Fibroblast of the conjunctiva (primary cell): ENCODE results near the gene RASSF8.

Source experiments
- DNase-seq: peaks from one replicate; pipeline ENCODE4 v3.0.0-alpha.2; 2010; ENCODE audit warnings: low read depth

The RASSF8 gene

DNA sequence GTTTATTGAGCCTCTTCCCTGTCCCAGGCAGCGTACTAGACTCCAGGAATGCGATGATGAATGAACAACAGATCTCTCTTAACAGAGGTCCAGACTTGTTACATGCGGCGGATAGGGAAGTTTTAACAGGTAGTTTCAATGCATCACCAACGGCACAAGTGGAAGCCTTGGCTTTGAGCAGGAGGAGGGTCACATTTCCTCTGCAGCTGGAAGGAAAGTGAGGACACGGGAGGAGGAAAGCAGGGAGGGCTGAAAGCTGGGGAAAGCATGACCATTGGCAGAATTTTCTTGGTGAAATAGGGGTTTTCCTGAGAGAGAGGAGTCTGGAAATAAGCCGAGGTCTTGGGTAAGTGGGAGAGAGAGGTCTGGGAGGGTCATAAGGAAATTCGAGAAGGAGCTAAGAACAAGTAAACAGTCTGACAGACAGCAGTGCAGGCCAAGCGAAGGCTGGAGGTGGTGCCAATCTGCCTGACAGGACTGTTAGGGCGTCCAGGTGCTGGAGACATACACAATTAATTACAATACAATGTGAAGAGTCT is 150.9 kb downstream of the RASSF8 start:
- DNase-seq, result no peak

GRCh38 chr12:26112232-26112631 is 153.8 kb downstream of the RASSF8 start:
- DNase-seq, result no peak

- no peak for DNase-seq
Observed at GRCh38 chr12:26112703-26113147, 154.2 kb downstream of the RASSF8 start.

DNA sequence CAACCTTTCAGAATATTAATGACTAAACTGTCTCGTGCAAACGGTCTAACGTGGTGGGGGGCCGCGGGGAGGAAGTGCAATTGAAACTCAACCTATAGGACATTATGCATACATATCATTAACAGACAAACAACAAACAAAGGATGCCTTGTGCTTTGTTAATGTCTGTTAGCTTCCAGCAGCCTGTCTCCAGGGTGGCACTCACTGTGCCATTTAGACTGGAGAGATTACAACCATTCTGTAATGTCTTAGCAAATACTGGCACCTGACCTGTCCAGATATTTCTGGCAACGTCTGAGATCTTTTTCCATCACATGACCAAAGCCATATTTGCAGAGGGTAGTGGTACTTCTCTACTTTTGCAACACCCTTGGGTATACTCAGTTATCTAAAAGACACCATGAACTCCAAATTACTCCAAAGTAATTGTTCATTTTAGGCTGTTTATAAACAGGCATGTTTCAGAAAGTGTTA is 154.7 kb downstream of the RASSF8 start:
- DNase-seq, result no peak

DNA sequence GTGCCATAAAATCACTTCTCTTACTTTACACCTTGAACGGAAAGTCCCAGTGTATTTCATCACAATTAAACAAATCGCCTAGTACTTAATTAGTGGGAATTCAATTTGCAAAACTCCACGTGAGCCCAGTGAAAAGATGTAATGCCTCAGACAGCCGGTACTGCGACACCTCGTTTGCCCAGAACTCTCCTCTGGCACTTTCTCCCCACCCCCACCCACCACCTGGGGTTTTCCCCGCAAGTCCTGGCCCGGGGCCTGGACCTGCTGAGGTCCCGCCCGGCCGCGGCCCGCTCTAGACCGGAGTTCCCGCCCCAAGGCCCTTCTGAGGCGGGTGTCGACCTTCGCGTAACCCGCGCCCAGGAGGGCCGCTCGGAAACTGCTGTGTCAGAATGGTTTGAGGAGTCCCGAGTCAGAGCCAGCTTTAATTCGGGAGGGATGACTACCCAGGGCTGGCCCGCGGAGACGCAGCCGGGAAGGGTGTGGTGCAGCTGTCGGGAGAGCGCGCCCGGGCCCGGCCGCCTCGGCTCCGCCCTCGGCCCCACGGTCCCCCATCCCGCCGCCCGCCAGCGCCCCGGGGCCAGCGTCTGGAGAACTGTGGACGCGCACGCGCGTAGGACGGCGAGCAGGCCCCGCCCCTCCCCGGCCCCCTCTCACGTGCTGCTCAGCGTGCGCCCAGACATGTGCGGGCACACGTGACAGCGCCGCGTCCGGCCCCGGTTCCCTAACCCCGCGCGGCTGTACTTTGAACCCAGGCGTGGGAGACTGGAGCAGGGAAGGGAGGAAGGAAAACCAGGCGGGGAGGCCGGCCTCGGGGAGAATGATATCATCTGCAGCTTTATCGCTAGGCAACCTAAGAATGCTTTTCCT is 155.6 kb downstream of the RASSF8 start:
- DNase-seq, result peak; percentile 75

DNA sequence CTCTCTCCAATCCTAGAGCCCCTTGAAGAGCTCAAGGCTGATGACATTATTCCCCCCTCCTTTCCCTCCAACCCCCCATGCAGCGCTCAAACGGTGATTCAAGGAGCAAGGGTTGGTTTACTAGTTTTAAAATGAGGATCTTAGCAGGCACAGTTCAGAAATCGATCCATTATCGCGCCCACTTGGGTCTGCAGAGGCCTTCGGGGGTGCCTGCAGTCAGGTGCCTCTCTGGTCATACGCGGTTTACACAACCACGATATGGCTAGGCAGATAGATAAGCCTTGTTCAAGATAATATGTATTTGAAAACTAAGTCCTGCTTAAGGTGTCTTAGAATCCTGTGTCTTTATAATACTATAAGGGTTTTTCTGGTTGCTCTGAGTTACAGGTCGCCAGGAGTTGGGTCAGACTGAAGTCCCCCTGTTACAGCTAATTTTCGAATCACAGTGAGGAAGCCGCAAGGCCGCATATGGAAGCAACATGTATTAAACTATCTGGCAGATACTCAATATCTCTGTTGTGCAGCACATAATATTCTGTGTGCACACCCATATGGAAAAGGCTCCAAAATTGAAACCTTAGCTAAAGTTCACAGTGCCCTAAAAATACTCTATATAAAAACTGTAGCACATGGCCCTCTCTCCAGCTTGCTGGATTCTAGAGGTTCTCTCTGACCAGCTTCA is 156.4 kb downstream of the RASSF8 start:
- no peak for DNase-seq

DNA sequence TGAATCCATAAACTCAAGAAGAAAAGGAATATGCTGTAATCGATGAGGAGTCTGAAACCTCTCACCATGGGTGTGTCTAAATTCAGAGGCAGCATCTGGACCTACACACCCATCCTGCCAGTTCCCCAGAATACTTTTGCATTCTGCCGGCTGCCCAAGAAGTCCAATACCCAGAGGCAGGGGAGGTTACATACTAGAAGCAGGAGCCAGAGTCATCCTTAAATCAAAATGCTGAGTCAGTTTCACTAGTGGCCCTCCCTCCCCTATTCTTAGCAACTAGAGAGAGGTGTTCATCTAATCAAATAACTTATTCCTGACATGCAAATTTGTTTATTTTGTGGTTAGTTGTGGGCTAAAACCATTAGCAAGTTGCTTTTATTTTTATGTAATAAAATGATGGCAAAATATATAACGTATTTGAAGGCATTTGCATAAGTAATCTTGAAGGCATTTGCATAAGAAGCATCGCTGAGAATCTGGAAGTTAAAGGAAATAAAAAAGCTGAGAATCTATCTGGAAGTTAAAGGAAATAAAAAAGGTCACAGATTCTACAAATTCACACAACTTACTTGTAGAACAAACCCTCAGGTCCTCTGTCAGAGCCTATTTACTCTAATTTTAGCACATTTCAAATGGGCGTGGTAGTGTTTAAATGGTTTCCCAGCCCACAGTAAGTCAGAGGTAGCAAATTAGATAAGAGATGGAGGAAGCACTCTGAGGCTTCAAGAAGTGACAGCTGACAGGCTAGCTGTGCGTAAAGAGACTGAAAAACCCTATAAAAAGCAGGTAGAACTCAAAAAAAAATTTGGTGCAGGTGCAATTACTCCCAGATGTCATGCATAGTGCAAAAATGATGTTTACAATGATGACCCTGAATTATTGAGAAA is 158.6 kb downstream of the RASSF8 start:
- DNase-seq, result no peak

DNA sequence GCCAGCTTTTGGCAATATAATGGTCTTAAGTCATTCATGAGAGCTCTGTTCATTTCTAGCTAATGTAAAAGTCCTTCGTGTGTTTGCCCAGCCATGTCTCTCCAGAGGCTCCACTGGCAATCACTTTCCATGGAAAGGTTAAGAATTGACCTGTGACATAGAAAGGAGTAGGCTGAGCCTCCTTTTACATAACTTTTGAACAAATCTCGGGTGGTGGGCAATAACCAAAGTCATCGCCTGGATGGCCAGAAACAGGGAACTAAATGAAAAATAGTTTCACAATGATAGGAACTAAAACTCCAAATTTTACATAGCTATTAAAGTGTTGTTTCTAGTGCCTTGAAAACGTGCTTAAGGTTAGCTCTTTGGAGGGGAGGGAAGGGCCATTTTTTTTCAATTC is 159.8 kb downstream of the RASSF8 start:
- no peak for DNase-seq

DNA sequence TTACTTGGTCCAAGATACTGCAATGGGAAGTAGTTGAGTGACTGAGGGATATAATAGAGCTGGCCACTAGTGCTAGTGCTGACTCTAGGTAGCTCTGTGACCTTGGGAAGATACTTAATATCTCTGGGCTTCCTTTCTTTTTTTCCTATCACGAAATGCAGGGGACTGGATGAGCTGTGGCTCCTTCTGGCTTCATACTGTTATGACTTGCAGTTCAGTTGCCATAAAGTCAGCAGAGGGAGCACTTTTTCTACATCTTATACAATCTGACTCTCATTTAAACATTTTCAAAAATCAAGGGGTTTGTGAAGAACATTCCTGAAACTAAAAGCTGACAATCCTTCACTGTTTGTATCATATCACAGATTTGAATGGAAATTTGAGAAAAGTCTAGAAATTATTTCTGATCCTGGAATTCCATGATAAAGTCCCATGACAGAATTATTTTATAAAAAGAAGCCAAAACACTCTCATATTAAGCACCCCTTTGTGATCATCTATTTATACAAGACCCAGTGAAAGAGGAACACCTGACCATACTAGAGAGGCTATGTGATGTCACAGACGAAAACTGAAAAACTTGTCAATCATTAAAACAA is 161.0 kb downstream of the RASSF8 start:
- peak; percentile 67 for DNase-seq

GRCh38 chr12:26120561-26121274 is 162.2 kb downstream of the RASSF8 start:
- no peak for DNase-seq

- no peak for DNase-seq
Observed at GRCh38 chr12:26121323-26122060, 163.0 kb downstream of the RASSF8 start.

- DNase-seq, result no peak
Observed at GRCh38 chr12:26122061-26122680, 163.7 kb downstream of the RASSF8 start.

GRCh38 chr12:26122681-26123481 is 164.4 kb downstream of the RASSF8 start:
- peak; percentile 56 for DNase-seq

DNA sequence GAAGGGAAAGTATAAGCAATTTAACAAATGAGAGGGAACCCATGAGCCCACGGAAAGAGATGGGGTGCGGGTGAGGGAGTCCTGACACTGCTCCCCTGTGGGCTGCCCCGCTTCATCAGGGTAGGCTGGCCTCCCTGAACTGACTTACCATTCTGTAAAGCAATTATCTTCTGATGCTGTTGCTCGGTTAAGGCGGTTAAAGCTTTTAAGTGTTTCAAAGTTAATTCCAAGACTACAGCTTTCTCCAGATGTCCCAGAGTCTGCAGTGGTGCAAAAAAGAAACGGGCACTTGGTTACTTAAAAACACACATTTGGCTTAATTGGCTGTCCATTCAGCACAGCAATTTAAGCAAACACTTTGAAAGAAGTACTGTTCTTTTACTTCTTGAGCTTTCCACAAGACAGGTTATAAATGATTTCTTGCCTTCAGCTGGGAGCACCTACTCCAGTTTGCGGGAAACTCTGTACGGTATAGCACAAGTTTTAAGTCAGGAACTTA is 165.0 kb downstream of the RASSF8 start:
- no peak for DNase-seq

DNA sequence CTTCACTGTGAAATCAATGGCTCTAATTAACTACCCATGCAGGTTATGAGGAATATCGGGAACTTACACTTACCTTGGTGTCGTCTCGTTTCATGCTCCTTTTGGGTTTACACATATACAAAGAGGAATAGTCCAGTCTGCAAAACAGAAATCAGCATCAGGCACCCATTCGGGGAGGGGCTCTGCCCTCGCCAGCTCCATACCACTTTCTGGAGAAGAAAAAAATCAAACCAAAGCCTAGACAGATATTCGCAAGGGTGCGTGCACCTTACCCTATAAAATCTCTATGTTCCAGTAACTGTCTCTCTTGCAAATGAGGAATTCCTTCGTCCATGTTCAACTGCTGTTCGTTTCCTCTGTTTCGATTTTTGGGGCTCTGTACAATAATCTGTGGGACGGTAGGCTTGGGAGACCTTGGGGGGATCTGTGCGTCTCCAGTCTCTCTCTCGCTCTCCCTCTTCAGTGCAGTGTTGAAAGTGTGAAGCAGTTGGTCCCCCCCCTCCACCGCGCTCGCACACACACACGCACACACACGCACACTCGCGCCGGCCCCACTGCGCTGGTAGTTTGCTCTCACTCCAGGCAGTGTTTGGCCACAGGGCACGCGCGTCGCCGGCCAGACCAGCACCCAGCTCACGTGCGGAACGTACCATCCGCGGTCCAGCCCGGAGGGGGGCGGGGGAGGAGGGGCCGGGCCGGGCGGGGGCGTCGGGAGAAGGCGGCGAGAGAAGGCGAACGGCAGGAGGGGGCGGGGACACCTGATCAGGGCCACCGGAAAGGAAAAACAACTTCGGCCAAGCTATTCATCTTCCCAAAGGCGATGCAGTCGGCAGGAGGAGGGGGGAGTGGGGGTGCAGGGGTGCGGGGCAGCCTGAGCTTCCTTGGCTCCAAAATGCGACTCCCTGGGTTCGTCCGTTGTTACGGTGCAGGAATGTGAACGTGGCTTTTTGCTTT is 166.2 kb downstream of the RASSF8 start, which contains the start of gene BHLHE41:
Gene BHLHE41 (minus strand): TSS at position 592 of the 954 bp plus-strand sequence. CDS start 258 bp downstream, at position 334.
- no peak for DNase-seq

DNA sequence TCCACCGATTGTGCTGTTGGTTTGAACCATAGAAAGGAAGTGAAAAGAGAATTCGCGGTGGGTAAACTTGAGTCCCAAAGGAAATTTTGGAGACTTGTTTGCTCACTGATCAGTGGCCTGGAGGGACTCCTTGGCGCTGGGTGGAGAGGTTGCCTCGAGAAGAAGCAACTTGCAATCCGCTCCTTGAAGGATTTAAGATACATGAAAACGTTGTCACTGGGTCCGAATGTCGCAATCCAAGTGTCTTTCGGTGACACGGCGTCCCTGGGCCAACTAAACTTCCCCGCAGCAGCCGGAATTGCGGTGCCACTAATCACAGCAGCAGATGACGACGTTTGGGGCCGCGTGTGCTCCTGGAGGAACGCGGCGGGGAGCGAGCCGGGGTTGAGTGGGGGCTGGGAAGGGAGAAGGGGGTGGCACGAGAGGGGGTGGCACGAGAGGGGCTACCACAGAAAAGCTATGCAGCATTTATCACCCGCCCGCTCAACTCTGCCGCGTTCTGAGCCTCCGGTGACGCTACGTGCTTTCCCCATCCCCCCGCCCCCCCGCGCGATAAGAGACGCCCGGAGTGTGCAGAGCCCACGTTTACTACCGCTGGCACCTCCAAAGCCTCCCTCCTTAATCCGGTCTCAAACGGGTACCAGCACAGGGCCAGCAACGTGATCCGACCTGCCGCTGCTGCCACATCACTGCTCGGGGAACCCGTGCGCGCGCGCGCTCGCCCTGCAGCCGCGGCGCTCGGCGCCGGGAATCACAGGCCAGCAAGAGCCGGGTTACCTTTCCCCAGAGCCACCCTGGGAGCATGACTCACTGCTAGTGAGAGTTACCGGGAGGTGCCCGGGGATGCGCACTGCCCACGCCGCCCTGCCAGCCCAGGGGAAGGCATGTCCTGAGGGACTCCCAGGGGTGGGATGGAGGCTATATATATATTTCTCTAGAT is 167.2 kb downstream of the RASSF8 start:
- DNase-seq, result no peak
